Glomerular visceral epithelial cell (primary cell): ENCODE measurements around the gene NOX4.
"Not testable (repeated sequence)": the region's sequence is repeated elsewhere in the genome, so short reads cannot be mapped to it uniquely, and the experiment has no call there.

Experiments used
- DNase-seq: peaks from one replicate; pipeline ENCODE4 v3.0.0-alpha.2; 2016; ENCODE audit errors: extremely low spot score

Gene NOX4

DNA sequence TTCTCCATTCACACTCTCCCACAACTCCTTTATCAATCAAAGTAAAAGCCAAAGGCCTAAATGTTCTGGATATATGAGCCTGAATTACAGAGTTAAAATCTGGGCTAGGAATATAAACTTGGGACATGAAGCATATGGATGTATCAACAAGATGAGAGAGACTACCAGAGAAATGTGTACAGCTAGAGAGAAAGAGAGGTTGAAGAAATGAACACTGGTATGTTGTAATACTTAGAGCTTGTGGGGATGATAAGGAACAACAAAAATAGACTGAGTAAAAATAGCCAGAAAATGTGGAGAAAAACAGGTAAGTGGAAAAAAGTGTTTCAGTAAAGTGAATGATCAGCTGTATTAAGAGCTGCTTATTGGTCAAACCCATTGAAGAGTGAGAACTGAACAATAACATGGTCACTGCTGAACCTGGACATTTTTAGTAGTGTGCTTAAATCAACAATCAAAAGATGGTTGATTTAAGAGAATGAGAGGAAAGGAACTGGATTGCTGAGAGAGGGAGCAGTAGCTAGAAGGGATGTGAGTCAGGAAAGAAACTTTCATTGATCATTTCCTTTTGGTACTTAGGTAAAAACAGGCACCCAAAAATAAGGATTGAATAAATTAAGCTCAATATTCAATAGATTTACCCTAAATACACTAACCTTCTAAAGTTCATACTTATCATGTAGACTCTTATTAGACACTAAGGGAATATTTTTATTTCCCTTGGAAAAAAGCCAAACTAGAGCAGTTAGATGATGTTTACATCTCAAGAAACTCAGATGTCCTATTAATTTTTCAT is 111.0 kb downstream of the NOX4 start:
- DNase-seq: peak; percentile 4

- DNase-seq: not testable (repeated sequence)
Observed at GRCh38 chr11:89378986-89379385, 112.2 kb downstream of the NOX4 start.

- DNase-seq: not testable (repeated sequence)
Observed at GRCh38 chr11:89369356-89369755, 121.8 kb downstream of the NOX4 start.

- not testable (repeated sequence) for DNase-seq
Observed at GRCh38 chr11:89364856-89365255, 126.3 kb downstream of the NOX4 start.

DNA sequence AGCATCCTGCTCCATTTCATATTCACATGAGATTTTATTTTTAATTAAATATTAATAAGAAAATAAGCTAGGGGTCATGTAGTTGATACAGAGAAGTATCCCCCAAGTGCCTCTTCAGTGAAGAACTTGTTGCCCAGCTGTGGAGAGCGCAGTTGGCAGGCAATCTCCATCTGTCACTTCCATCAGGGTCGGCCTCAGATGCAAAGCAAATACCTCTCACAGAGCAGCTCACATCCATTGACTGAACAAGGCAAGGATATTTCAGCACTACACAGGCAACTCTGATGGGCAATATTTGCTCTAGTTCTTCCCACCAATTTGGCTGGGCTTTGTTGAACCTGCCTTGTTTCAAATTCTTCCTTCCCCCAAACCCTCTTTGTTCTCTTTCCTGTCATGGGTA is 129.4 kb downstream of the NOX4 start:
- no peak for DNase-seq

DNA sequence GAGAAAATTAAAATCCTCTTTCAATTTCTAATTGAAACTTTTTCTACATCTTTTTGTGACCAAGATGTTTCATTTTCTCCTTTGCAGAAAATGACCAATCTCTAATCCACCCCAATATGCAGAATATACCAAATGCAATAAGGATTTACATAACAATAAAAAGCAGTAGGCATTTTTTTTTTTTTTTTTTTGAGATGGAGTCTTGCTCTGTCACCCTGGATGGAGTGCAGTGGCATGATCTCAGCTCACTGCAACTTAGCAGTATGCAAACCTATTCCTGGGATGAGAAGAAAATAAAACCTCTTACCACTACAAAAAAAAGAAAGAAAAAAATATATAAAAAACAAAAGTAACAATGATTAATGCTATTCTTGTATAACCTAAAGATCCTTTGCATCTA is 132.0 kb downstream of the NOX4 start:
- DNase-seq: not testable (repeated sequence)

DNA sequence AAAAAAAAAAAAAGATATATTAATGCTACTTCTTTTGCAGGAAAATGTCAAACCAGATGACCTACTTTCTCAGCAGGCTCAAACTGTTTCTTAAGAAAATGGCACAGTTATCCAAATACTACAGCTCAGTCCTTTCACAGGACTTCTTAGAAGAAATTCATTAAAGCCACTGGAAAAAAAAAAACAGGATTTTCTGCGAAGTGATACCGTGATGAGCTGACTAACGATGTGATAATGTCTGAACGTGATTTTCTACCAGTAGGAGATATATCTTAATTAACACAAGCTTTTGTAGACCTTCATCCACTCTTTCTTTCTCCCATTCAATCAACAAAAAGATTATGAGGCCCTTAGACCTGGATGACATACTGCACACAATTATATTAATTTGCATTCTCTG is 132.4 kb downstream of the NOX4 start:
- no peak for DNase-seq

DNA sequence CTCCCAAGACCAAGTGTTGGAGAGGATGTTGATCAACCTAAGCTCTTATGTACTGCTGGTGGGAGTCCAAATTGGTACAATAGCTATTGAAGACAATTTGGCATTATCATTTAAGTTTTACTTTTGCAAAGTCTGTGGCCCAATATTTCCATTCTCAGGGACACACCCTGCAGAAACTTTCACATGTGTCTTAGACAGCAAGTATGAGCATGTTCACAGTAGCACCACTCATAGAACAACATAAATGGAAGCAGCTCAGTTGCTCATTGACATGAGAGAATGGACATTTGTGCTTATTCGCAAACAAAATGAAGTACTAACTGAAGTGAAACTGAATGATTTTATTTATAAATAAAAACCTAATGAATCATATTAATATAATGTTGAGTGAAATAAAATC is 135.5 kb downstream of the NOX4 start:
- DNase-seq: no peak

- not testable (repeated sequence) for DNase-seq
Observed at GRCh38 chr11:89354513-89354912, 136.7 kb downstream of the NOX4 start.

- DNase-seq: no peak
Observed at GRCh38 chr11:89347071-89347470, 144.1 kb downstream of the NOX4 start.

GRCh38 chr11:89346601-89347000 is 144.6 kb downstream of the NOX4 start:
- DNase-seq: no peak

GRCh38 chr11:89342880-89343572 is 148.1 kb downstream of the NOX4 start:
- not testable (repeated sequence) for DNase-seq

GRCh38 chr11:89340450-89340849 is 150.7 kb downstream of the NOX4 start:
- DNase-seq: peak; percentile 12

GRCh38 chr11:89338073-89338472 is 153.1 kb downstream of the NOX4 start:
- DNase-seq: not testable (repeated sequence)

- not testable (repeated sequence) for DNase-seq
Observed at GRCh38 chr11:89337100-89337650, 154.0 kb downstream of the NOX4 start.

GRCh38 chr11:89333704-89334103 is 157.5 kb downstream of the NOX4 start:
- DNase-seq: peak; percentile 9

GRCh38 chr11:89331940-89332339 is 159.2 kb downstream of the NOX4 start:
- DNase-seq: not testable (repeated sequence)

GRCh38 chr11:89327885-89328284 is 163.3 kb downstream of the NOX4 start:
- no peak for DNase-seq

GRCh38 chr11:89321401-89321800 is 169.8 kb downstream of the NOX4 start:
- no peak for DNase-seq

GRCh38 chr11:89310607-89311006 is 180.6 kb downstream of the NOX4 start:
- not testable (repeated sequence) for DNase-seq

GRCh38 chr11:89309321-89309985 is 181.7 kb downstream of the NOX4 start:
- DNase-seq: not testable (repeated sequence)

DNA sequence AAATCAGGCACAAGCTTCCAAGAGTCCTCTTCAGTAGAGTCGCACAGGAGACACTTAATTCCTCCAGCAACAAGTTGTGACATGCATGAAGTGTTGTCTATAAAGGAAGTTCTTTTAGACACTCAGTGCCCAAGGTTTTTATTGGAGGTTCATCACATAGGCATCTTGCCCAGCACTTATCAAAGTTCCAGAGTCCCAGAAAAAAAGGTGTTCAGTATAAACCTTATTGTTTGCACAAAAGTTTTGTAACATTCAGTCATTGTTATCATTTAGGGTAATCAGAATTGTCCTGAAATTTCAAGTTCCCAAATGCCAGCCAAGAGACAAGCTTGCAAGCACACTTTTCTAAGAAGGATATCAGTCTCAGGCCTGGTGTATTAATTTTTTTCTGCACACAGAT is 182.9 kb downstream of the NOX4 start:
- not testable (repeated sequence) for DNase-seq
